SJCRH30 (cell line): ENCODE results near the gene CCDC85B. TPM values are rescaled to one million over a fixed set of nuclear protein-coding genes. Genes with fewer than 3 reads are reported as not detected.

Experiments used
- DNase-seq, 2 experiments: peaks; one replicate each; pipeline ENCODE4 v3.0.0-alpha.2; 2015 to 2020
- H3K27ac ChIP-seq: fragments of 250-450 bp; sonication (Bioruptor Pico); 2 replicates; pipeline ENCODE4 v1.5.1; 2020; ENCODE audit warnings: mild to moderate bottlenecking, moderate library complexity
- H3K27me3 ChIP-seq: fragments of 250-450 bp; sonication (Bioruptor Pico); 2 replicates; pipeline ENCODE4 v1.5.1; 2020; ENCODE audit warnings: mild to moderate bottlenecking, moderate library complexity
- H3K36me3 ChIP-seq: fragments of 250-450 bp; sonication (Bioruptor Pico); 2 replicates; pipeline ENCODE4 v1.5.1; 2020; ENCODE audit warnings: mild to moderate bottlenecking, moderate library complexity
- H3K4me1 ChIP-seq: fragments of 250-450 bp; sonication (Bioruptor Pico); 2 replicates; pipeline ENCODE4 v1.5.1; 2020; ENCODE audit warnings: mild to moderate bottlenecking, moderate library complexity
- H3K4me3 ChIP-seq: fragments of 250-450 bp; sonication (Bioruptor Pico); 2 replicates; pipeline ENCODE4 v1.5.1; 2020; ENCODE audit warnings: mild to moderate bottlenecking, moderate library complexity
- H3K9me3 ChIP-seq: fragments of 250-450 bp; sonication (Bioruptor Pico); replicated peaks from 2 replicates; pipeline ENCODE4 v1.5.1; 2020; ENCODE audit warnings: mild to moderate bottlenecking, moderate library complexity
- total RNA-seq: library from RNA; depleted of rRNA; stranded (reverse); fragments of >200 nt; shearing (Covaris generic); gene quantifications from 2 replicates; pipeline ENCODE4 v1.2.3, GENCODE V29; 2014; rRNA removed

The CCDC85B gene
- total RNA-seq, 1 experiment from 2014 or later = 25.2 TPM

DNA sequence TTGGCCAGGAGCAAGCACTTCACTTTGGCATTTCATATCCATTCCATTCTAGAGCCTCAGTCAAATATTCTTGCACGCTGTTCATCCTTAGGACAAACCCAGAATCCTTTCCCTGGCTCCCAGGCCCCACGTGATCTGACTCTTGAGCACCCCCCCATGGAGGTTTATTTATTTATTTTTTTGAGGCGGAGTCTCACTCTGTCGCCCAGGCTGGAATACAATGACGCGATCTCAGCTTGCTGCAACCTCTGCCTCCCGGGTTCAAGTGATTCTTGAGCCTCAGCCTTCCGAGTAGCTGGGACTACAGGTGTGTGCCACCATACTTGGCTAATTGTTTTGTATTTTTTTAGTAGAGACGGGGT lies 42.1 kb downstream of the CCDC85B start:
- H3K27me3 ChIP-seq = 0 out of 2 replicates have a peak, but pooled peaks cover 4% of the 10 kb centered on the region
- no peaks in the 10 kb centered on the region for H3K9me3 ChIP-seq
- H3K36me3 ChIP-seq = no peaks in the 10 kb centered on the region
- DNase-seq = peak in 1 of 2 experiments; percentile 51
- no peak overlapping the region for H3K4me3 ChIP-seq
- peaks cover 11% of the 10 kb centered on the region; the same call in 1 of the 2 replicates for H3K4me1 ChIP-seq
- H3K27ac ChIP-seq = no peak overlapping the region

DNA sequence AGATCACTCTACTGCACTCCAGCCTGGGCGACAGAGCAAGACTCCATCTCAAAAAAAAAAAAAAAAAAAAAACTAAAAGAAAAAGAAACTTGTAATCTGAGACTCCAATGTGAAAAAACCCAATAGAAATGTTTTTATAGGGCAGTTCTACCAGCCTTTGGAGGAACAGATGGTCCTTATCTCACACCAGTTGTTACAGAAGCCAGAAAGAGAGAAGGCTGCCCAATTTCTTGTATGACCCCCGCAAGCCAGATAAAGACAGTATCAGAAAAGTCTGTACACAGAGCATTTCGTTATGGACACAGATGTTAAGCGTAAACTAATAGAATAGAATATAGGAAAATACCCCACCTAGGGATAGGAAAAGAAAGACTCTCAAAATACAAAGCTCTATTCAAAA lies 43.5 kb downstream of the CCDC85B start:
- peaks cover 23% of the 10 kb centered on the region for H3K4me1 ChIP-seq
- 0 out of 2 replicates have a peak, but pooled peaks cover 4% of the 10 kb centered on the region for H3K27me3 ChIP-seq
- no peak overlapping the region for H3K27ac ChIP-seq
- H3K36me3 ChIP-seq = no peaks in the 10 kb centered on the region
- no peaks in the 10 kb centered on the region for H3K9me3 ChIP-seq
- DNase-seq = peak in 1 of 2 experiments; percentile 69
- H3K4me3 ChIP-seq = no peak overlapping the region

- H3K4me1 ChIP-seq = peaks cover 25% of the 10 kb centered on the region
- no peak overlapping the region for H3K27ac ChIP-seq
- no peaks in the 10 kb centered on the region for H3K9me3 ChIP-seq
- no peaks in the 10 kb centered on the region for H3K36me3 ChIP-seq
- H3K4me3 ChIP-seq = no peak overlapping the region
- H3K27me3 ChIP-seq = peaks cover 9% of the 10 kb centered on the region; the same call in 1 of the 2 replicates
- DNase-seq = no peak
Observed at GRCh38 chr11:65937766-65938165, 47.3 kb downstream of the CCDC85B start.

Other genes starting within 250 kb of the CCDC85B start
- gene RELA, start 227.8 kb upstream of the CCDC85B start, total RNA-seq = 37.3 and 38.3 TPM in 2 replicates
- 30.7 and 34.0 TPM in 2 replicates for gene KAT5, start 178.4 kb upstream of the CCDC85B start, total RNA-seq
- gene RNASEH2C, start 169.9 kb upstream of the CCDC85B start, total RNA-seq = 49.3 and 50.9 TPM in 2 replicates
- 1.8 and 2.0 TPM in 2 replicates for gene AP5B1, start 109.7 kb upstream of the CCDC85B start, total RNA-seq
- not detected in 2 replicates for gene OVOL1, start 103.6 kb upstream of the CCDC85B start, total RNA-seq
- gene SNX32, start 56.7 kb upstream of the CCDC85B start, total RNA-seq = 0.04 TPM in 1 of 2 replicates, not detected in the other
- gene CFL1, start 32.5 kb upstream of the CCDC85B start, total RNA-seq = 743 and 763 TPM in 2 replicates
- 31.1 and 35.1 TPM in 2 replicates for gene MUS81, start 30.2 kb upstream of the CCDC85B start, total RNA-seq
- 21.5 and 23.9 TPM in 2 replicates for gene EFEMP2, start 17.9 kb upstream of the CCDC85B start, total RNA-seq
- gene CTSW, start 10.8 kb upstream of the CCDC85B start, total RNA-seq = not detected in 2 replicates
- gene FIBP, start 2.2 kb upstream of the CCDC85B start, total RNA-seq = 64.3 and 68.1 TPM in 2 replicates
- gene FOSL1, start 9.7 kb downstream of the CCDC85B start, total RNA-seq = 1.5 and 1.9 TPM in 2 replicates
- 9.2 and 10.3 TPM in 2 replicates for gene C11orf68, start 28.4 kb downstream of the CCDC85B start, total RNA-seq
- 72.7 and 77.7 TPM in 2 replicates for gene DRAP1, start 28.8 kb downstream of the CCDC85B start, total RNA-seq
- not detected in 2 replicates for gene TSGA10IP, start 54.8 kb downstream of the CCDC85B start, total RNA-seq
- gene SART1, start 71.1 kb downstream of the CCDC85B start, total RNA-seq = 52.3 and 63.5 TPM in 2 replicates
- 52.9 and 55.1 TPM in 2 replicates for gene EIF1AD, start 111.5 kb downstream of the CCDC85B start, total RNA-seq
- gene BANF1, start 111.8 kb downstream of the CCDC85B start, total RNA-seq = 181 and 199 TPM in 2 replicates
- not detected in 2 replicates for gene CST6, start 121.3 kb downstream of the CCDC85B start, total RNA-seq
- 0.24 and 0.51 TPM in 2 replicates for gene CATSPER1, start 135.8 kb downstream of the CCDC85B start, total RNA-seq
- not detected in 2 replicates for gene GAL3ST3, start 158.5 kb downstream of the CCDC85B start, total RNA-seq
- gene SF3B2, start 161.7 kb downstream of the CCDC85B start, total RNA-seq = 163 and 169 TPM in 2 replicates
- gene PACS1, start 179.6 kb downstream of the CCDC85B start, total RNA-seq = 11.8 and 12.5 TPM in 2 replicates